Neural cell (in vitro differentiated cells): ENCODE data around the gene ZNF618.

Experiments used
- EP300 ChIP-seq: fragments of 450-650 bp; conservative IDR thresholded peaks from 2 replicates; pipeline ENCODE4 v1.6.1; 2014; ENCODE audit warnings: antibody characterized with exemption, mild to moderate bottlenecking, moderate library complexity; ENCODE audit not compliant: poor library complexity, severe bottlenecking
- TF ChIP-seq, protein P1 (sequence below): fragments of 450-650 bp; IDR thresholded peaks from 2 replicates; pipeline ENCODE4 v1.5.1; 2014; ENCODE audit warnings: antibody characterized with exemption, mild to moderate bottlenecking, moderate library complexity; ENCODE audit not compliant: poor library complexity, severe bottlenecking

DNA sequence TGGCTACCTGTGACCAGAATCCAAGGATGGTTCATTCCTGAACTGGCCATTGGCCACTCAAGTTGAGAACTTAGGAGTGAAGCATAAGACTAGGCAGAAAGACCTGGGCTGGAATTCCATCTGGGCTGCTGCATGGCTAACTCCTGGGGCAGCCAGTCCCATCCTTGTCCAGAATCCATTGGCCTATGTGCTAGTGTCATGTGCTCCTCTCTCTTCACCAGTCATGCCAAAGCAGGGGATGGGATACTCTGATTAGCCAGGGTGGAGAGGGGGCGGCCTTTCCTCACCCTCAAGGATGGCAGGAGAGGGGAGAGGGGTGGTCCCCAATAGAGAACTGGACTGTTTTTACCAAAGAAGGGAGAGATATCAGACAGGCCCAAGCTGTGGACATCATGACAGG lies 93.2 kb downstream of the ZNF618 start:
- TF ChIP-seq EP300: no peak
- TF ChIP-seq, protein P1, sequence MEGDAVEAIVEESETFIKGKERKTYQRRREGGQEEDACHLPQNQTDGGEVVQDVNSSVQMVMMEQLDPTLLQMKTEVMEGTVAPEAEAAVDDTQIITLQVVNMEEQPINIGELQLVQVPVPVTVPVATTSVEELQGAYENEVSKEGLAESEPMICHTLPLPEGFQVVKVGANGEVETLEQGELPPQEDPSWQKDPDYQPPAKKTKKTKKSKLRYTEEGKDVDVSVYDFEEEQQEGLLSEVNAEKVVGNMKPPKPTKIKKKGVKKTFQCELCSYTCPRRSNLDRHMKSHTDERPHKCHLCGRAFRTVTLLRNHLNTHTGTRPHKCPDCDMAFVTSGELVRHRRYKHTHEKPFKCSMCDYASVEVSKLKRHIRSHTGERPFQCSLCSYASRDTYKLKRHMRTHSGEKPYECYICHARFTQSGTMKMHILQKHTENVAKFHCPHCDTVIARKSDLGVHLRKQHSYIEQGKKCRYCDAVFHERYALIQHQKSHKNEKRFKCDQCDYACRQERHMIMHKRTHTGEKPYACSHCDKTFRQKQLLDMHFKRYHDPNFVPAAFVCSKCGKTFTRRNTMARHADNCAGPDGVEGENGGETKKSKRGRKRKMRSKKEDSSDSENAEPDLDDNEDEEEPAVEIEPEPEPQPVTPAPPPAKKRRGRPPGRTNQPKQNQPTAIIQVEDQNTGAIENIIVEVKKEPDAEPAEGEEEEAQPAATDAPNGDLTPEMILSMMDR: no peak
